ENCODE results near the gene ANTXR1. TPM values are rescaled to one million over a fixed set of nuclear protein-coding genes. Genes with fewer than 3 reads are reported as not detected.

Gene ANTXR1
- total and polyA plus RNA-seq, 11 donors: 5.8 to 75.2 (median 23.3) TPM

DNA sequence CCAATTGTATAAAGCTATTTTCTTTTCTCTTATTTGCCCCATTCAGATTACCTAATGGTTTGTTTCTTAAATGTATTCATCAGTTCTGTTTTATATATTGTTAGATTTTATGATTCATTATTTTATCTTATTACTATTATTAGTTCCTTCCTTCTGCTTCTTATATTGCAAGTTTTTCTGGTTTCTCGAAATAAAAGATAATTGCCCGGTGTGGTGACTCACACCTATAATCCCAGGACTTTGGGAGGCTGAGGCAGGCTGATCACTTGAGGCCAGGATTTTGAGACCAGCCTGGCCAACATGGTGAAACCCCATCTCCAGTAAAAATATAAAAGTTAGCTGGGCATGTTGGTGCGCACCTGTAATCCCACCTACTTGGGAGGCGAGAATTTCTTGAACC, 37.8 kb downstream of the ANTXR1 start:
- DNase-seq: no peak
- no peak overlapping the region for H3K27ac ChIP-seq
- no peaks in the 10 kb centered on the region for H3K9me3 ChIP-seq
- no peak overlapping the region for H3K4me3 ChIP-seq
- H3K27me3 ChIP-seq: no peaks in the 10 kb centered on the region
- 85 to 95% (median 92%) methylated on average over 4 of the region's 4 CpGs for WGBS, 4 donors
- TF ChIP-seq, protein P1, sequence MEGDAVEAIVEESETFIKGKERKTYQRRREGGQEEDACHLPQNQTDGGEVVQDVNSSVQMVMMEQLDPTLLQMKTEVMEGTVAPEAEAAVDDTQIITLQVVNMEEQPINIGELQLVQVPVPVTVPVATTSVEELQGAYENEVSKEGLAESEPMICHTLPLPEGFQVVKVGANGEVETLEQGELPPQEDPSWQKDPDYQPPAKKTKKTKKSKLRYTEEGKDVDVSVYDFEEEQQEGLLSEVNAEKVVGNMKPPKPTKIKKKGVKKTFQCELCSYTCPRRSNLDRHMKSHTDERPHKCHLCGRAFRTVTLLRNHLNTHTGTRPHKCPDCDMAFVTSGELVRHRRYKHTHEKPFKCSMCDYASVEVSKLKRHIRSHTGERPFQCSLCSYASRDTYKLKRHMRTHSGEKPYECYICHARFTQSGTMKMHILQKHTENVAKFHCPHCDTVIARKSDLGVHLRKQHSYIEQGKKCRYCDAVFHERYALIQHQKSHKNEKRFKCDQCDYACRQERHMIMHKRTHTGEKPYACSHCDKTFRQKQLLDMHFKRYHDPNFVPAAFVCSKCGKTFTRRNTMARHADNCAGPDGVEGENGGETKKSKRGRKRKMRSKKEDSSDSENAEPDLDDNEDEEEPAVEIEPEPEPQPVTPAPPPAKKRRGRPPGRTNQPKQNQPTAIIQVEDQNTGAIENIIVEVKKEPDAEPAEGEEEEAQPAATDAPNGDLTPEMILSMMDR (IDR thresholded peaks at IDR 0.05): no peak
- TF ChIP-seq POLR2A (IDR thresholded peaks at IDR 0.05): no peak
- H3K36me3 ChIP-seq: peaks cover 0 to 1% (median 0%) of the 10 kb centered on the region in 9 donors
- ATAC-seq: no peak
- peaks cover 0 to 16% (median 0%) of the 10 kb centered on the region in 12 donors for H3K4me1 ChIP-seq
- intact Hi-C loops (cut with DNase I): no loop called here

DNA sequence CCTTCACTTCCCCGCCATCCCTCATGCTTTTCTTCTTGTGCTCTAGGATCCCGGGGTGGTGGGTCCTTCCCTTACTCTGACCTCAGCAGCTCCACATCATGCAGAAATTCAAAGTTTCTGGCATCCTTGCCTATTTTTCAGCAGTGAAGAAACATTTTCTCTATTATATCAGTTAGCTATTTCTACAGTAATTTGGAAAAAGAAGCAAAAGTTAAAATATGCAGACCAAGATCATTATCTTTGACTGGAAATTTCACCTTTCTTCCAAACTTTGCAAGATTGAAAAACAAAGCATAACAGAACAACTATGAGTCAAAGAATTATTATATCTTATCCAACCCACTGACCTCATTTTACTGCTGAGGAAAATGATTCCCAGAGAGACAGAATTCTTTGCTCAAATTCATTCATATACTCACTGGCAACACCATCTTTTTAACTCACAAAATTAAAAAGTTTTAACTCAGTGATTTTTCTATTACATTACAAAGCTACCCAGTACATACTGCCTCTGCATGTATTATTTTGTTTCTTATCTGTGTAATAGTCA, 40.5 kb downstream of the ANTXR1 start:
- intact Hi-C loops (cut with DNase I): no loop called here
- peak in 1 of 4 donors; percentile 58 for ATAC-seq
- H3K27ac ChIP-seq: no peak overlapping the region

DNA sequence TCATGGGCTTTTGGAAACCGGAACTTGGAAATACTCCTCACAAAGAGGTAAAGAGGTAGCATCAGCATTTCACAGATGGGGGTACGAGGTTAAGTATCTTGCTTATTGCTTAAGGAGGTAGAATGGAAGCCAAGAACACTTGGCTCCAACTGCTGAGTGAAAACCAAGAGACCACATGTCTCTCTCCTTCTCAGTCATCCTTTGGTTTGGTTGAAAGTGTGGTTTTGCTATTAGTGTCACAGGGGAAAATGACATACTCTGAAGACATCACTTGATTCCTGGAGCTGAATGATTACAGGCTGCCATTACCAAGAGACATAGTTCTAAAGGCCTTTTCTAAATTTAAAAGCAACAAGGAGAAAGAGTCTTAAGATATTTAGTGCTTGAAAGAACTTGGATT, 41.5 kb downstream of the ANTXR1 start:
- H3K4me3 ChIP-seq: no peak overlapping the region
- intact Hi-C loops (cut with DNase I): no loop called here
- peak in 3 of 4 donors; percentile 59 to 78 (median 74) for ATAC-seq
- H3K9me3 ChIP-seq: peaks cover 0 to 8% (median 0%) of the 10 kb centered on the region in 12 donors
- no peaks in the 10 kb centered on the region for H3K36me3 ChIP-seq
- no peak for DNase-seq
- TF ChIP-seq, protein P1 (IDR thresholded peaks at IDR 0.05): no peak
- no peak for TF ChIP-seq POLR2A (IDR thresholded peaks at IDR 0.05)
- 82 to 92% (median 90%) methylated on average over 2 of the region's 2 CpGs for WGBS, 4 donors
- no peak overlapping the region for H3K27ac ChIP-seq
- H3K27me3 ChIP-seq: no peaks in the 10 kb centered on the region
- H3K4me1 ChIP-seq: peaks cover 0 to 26% (median 0%) of the 10 kb centered on the region in 12 donors

More for the DNA sequence above, 40.5 kb downstream of the ANTXR1 start:
- no peak for DNase-seq
- Histone ChIP-seq H3K4me3 (no peak overlapping the region), H3K36me3 (no peaks in the 10 kb centered on the region), H3K9me3 (peaks cover 0 to 5% (median 0%) of the 10 kb centered on the region in 12 donors), H3K27me3 (no peaks in the 10 kb centered on the region), H3K4me1 (peaks cover 0 to 26% (median 0%) of the 10 kb centered on the region in 12 donors)
- 72 to 78% (median 76%) methylated on average over 2 of the region's 2 CpGs for WGBS, 4 donors
- TF ChIP-seq, protein P1 (IDR thresholded peaks at IDR 0.05): no peak
- TF ChIP-seq POLR2A (IDR thresholded peaks at IDR 0.05): no peak

DNA sequence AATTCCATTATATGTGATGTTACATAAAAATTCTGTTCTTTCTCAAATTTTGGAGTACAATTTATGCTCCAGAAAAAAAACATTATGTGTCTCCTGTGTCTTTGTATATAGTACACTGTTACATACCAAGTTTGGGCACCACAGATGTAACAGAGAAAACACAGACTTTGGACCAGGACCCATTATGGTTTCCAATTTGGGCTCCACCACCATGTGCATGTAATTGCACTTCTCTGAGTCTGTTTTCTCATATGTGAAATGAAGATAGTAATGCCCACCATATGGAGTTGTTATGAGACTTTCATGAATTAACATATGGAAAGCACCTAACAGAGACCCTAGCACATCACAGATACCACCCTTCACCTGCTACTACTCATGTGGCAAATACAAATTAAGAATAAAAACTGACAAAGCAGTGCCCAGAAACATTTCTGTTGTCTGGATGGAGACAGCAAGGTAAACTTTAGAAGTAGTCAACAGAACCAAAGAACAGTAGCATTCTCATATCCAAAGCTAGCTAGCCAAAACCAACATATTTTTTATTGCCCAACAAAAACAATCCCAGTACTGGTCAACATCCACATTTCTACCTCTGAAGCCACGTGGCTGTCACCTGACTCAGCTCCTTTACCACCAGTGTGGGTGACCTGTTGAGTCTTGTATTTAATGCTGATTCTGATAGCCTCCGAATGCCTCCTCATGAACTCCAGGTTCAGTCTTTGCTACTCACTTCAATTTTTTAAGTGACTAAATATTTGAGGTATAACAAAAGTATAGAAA, 42.9 kb downstream of the ANTXR1 start:
- intact Hi-C loops (cut with DNase I): no loop called here
- TF ChIP-seq POLR2A (IDR thresholded peaks at IDR 0.05): no peak
- TF ChIP-seq, protein P1 (IDR thresholded peaks at IDR 0.05): no peak
- Histone ChIP-seq H3K27me3 (no peaks in the 10 kb centered on the region), H3K36me3 (no peaks in the 10 kb centered on the region), H3K4me1 (peaks cover 0 to 33% (median 4%) of the 10 kb centered on the region in 12 donors), H3K4me3 (no peak overlapping the region), H3K27ac (no peak overlapping the region), H3K9me3 (peaks cover 0 to 8% (median 0%) of the 10 kb centered on the region in 12 donors)
- 81 to 86% (median 84%) methylated on average over 2 of the region's 2 CpGs for WGBS, 4 donors
- DNase-seq: no peak
- ATAC-seq: no peak
